ENCODE measurements around the gene QKI. TPM values are rescaled to one million over a fixed set of nuclear protein-coding genes. Genes with fewer than 3 reads are reported as not detected.

Gene QKI
- total RNA-seq, 3 donors from 2014 or later (not counting 1 experiment from before 2014, with no cell fraction given), result 148 to 174 (median 166) TPM

DNA sequence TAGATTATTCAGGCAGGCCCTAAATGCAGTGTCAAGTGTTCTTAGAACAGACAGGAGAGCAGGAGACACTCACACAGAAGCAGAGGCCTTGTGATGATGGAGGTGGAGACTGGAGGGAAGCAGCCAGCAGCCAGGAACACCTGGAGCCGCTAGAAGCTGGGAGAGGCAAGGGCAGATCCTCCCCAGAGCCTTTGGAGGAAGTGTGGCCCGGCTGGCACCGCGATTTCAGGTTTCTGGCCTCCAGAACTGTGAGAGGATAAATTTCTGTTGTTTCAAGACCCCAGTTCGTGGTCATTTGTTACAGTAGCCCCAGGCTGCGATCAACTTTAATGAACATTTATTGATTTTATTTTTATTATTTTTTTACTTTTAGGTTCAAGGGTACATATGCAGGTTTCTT, 203.0 kb downstream of the QKI start:
- Mint-ChIP-seq H3K27ac (no peak overlapping the region), H3K4me1 (peaks cover 7 to 10% of the 10 kb centered on the region in 2 donors), H3K27me3 (ENCODE audit: low read depth in 2 of 2) (peaks cover 7 to 8% of the 10 kb centered on the region in 2 donors), H3K9me3 (no peaks in the 10 kb centered on the region), H3K36me3 (no peaks in the 10 kb centered on the region), H3K4me3 (no peak overlapping the region)
- ATAC-seq (no peak), DNase-seq (no peak)
- no peak overlapping the region for H3K27ac ChIP-seq (ENCODE audit: low read length)
- no peaks in the 10 kb centered on the region for H3K27me3 ChIP-seq (ENCODE audit: control insufficient read depth, insufficient read depth, low read length)
- no peaks in the 10 kb centered on the region for H3K4me1 ChIP-seq (ENCODE audit: control insufficient read depth, insufficient read depth, low read length)
- intact Hi-C loops (cut with micrococcal nuclease), result no loop called here
- TF ChIP-seq CTCF (IDR thresholded peaks at IDR 0.05), result no peak
- no peaks in the 10 kb centered on the region for H3K36me3 ChIP-seq (ENCODE audit: control insufficient read depth, insufficient read depth, low read length)
- H3K9me3 ChIP-seq (ENCODE audit: control insufficient read depth, insufficient read depth, low read length), result no peaks in the 10 kb centered on the region
- H3K4me3 ChIP-seq (ENCODE audit: low read length), result no peak overlapping the region
- WGBS (ENCODE audit: insufficient coverage), result 89% methylated on average over 5 of the region's 6 CpGs

DNA sequence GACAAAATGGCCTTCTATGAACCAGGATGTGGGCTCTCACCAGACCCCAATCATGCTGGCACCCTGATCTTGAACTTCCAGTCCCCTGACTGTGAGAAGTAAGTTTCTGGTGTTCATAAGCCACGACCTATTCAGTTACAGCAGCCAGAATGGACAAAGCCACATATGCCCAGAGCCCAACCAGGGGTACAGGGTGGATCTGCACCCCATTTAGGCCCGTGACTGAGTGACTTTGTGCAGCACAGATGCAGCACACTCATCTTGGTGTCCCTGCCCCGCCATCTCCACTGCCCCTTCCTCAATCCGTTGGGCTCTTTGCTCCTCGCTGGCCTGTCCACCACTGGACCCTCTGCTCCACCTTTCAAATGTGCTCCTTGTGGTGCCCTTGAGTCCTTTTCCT, 205.6 kb downstream of the QKI start:
- H3K9me3 Mint-ChIP-seq, result no peaks in the 10 kb centered on the region
- DNase-seq (no peak), ATAC-seq (no peak)
- no peak overlapping the region for H3K27ac Mint-ChIP-seq
- intact Hi-C loops (cut with micrococcal nuclease), result no loop called here
- no peak overlapping the region for H3K4me3 Mint-ChIP-seq
- H3K9me3 ChIP-seq (ENCODE audit: control insufficient read depth, insufficient read depth, low read length), result no peaks in the 10 kb centered on the region
- no peaks in the 10 kb centered on the region for H3K27me3 ChIP-seq (ENCODE audit: control insufficient read depth, insufficient read depth, low read length)
- 86% methylated on average over 4 of the region's 5 CpGs for WGBS (ENCODE audit: insufficient coverage)
- peaks cover 7 to 10% of the 10 kb centered on the region in 2 donors for H3K4me1 Mint-ChIP-seq
- no peak for TF ChIP-seq CTCF (IDR thresholded peaks at IDR 0.05)
- no peaks in the 10 kb centered on the region for H3K36me3 Mint-ChIP-seq
- peaks cover 0 to 8% of the 10 kb centered on the region in 2 donors for H3K27me3 Mint-ChIP-seq (ENCODE audit: low read depth in 2 of 2)
- no peaks in the 10 kb centered on the region for H3K36me3 ChIP-seq (ENCODE audit: control insufficient read depth, insufficient read depth, low read length)
- no peak overlapping the region for H3K27ac ChIP-seq (ENCODE audit: low read length)
- no peak overlapping the region for H3K4me3 ChIP-seq (ENCODE audit: low read length)
- no peaks in the 10 kb centered on the region for H3K4me1 ChIP-seq (ENCODE audit: control insufficient read depth, insufficient read depth, low read length)

DNA sequence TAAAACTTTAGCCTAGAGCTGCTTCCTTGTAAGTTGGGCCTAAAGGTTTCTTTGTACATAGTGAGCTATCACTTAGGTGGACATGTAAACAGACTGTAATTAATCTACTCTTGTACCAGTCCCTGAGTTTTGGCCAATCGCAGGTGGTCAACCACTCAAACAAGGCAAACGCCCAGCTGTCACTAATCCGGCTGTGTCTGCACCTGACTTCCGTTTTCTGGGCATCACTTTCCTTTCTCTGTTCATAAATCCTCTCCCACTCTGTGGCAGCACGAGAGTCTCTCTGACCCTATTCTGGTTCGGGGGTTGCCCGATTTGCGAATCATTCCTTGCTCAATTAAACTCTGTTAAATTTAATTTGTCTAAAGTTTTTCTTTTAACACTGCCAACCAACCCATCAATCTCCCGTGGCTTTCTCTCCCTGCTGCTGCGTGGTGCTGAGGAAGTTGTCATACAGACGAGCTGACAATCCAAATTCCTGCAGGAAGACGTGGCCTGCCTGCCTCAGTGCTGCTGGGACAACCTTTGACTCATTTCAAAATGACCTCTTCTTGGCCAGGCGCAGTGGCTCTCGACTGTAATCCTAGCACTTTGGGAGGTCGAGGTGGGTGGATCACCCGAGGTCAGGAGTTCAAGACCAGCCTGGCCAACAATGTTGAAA, 206.3 kb downstream of the QKI start:
- H3K4me3 ChIP-seq (ENCODE audit: low read length), result no peak overlapping the region
- no peaks in the 10 kb centered on the region for H3K9me3 ChIP-seq (ENCODE audit: control insufficient read depth, insufficient read depth, low read length)
- no peaks in the 10 kb centered on the region for H3K4me1 ChIP-seq (ENCODE audit: control insufficient read depth, insufficient read depth, low read length)
- Mint-ChIP-seq H3K4me3 (no peak overlapping the region), H3K36me3 (no peaks in the 10 kb centered on the region), H3K4me1 (peaks cover 7 to 10% of the 10 kb centered on the region in 2 donors), H3K27me3 (ENCODE audit: low read depth in 2 of 2) (peaks cover 0 to 9% of the 10 kb centered on the region in 2 donors), H3K9me3 (no peaks in the 10 kb centered on the region), H3K27ac (no peak overlapping the region)
- no peaks in the 10 kb centered on the region for H3K27me3 ChIP-seq (ENCODE audit: control insufficient read depth, insufficient read depth, low read length)
- DNase-seq, result no peak
- WGBS (ENCODE audit: insufficient coverage), result 65% methylated on average over 16 of the region's 16 CpGs
- ATAC-seq, result no peak
- H3K27ac ChIP-seq (ENCODE audit: low read length), result no peak overlapping the region
- intact Hi-C loops (cut with micrococcal nuclease), result no loop called here
- no peaks in the 10 kb centered on the region for H3K36me3 ChIP-seq (ENCODE audit: control insufficient read depth, insufficient read depth, low read length)
- no peak for TF ChIP-seq CTCF (IDR thresholded peaks at IDR 0.05)

- peaks cover 7 to 8% of the 10 kb centered on the region in 2 donors for H3K4me1 Mint-ChIP-seq
- intact Hi-C loops (cut with micrococcal nuclease), result no loop called here
- H3K4me3 ChIP-seq (ENCODE audit: low read length), result no peak overlapping the region
- H3K4me1 ChIP-seq (ENCODE audit: control insufficient read depth, insufficient read depth, low read length), result peaks cover under 1% of the 10 kb centered on the region
- no peak overlapping the region for H3K27ac Mint-ChIP-seq
- no peaks in the 10 kb centered on the region for H3K9me3 ChIP-seq (ENCODE audit: control insufficient read depth, insufficient read depth, low read length)
- no peaks in the 10 kb centered on the region for H3K27me3 ChIP-seq (ENCODE audit: control insufficient read depth, insufficient read depth, low read length)
- no peaks in the 10 kb centered on the region for H3K36me3 ChIP-seq (ENCODE audit: control insufficient read depth, insufficient read depth, low read length)
- H3K9me3 Mint-ChIP-seq, result no peaks in the 10 kb centered on the region
- DNase-seq, result no peak
- TF ChIP-seq CTCF (IDR thresholded peaks at IDR 0.05), result no peak
- H3K27me3 Mint-ChIP-seq (ENCODE audit: low read depth in 2 of 2), result peaks cover 0 to 18% of the 10 kb centered on the region in 2 donors
- 95% methylated on average over 3 of the region's 3 CpGs for WGBS (ENCODE audit: insufficient coverage)
- ATAC-seq, result no peak
- H3K36me3 Mint-ChIP-seq, result no peaks in the 10 kb centered on the region
- no peak overlapping the region for H3K27ac ChIP-seq (ENCODE audit: low read length)
- no peak overlapping the region for H3K4me3 Mint-ChIP-seq
Observed at GRCh38 chr6:163625265-163625664, 210.7 kb downstream of the QKI start.

All from natural killer cell (primary cell).